ENCODE results near the gene PCCA.

Gene PCCA

GRCh38 chr13:100465558-100465957 lies 376.7 kb downstream of the PCCA start:
- TF ChIP-seq CTCF (IDR thresholded peaks at IDR 0.05; ENCODE audit: borderline replicate concordance, control extremely low read depth, extremely low read depth, insufficient read depth, missing control alignments) = no peak
- in situ Hi-C loops (cut with MboI; ENCODE audit: low sequenced_read_pairs, unreplicated experiment) = no loop called here
- no peak for DNase-seq (ENCODE audit: low spot score)

DNA sequence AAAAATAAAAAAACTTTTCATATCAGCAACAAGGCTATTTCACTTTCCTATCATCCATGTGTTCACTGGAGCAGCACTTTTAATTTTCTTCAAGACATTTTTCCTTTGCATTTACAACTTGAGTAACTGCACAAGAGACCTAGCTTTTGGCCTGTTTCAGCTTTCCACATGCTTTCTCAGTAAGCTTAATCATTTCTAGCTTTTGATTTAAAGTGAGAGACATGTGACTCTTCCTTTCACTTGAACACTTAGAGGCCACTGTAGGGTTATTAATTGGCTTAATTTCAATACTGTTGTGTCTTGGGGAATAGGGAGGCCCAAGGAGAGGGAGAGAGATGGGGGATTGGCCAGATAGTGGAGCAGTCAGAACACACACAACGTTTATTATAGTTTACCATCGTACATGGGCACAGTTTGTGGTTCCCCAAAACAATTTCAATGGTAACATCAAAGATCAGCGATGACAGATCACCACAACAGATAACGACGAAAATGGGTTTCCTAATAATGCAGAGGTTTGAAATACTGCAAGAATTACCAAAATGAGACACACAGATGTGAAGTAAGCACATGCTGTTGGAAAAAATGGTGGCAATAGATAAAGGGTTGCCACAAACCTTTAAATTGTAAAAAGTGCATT lies 382.1 kb downstream of the PCCA start:
- no peak for DNase-seq (ENCODE audit: low spot score)
- no peak for TF ChIP-seq CTCF (IDR thresholded peaks at IDR 0.05; ENCODE audit: borderline replicate concordance, control extremely low read depth, extremely low read depth, insufficient read depth, missing control alignments)
- in situ Hi-C loops (cut with MboI; ENCODE audit: low sequenced_read_pairs, unreplicated experiment) = no loop called here

- no peak for TF ChIP-seq CTCF (IDR thresholded peaks at IDR 0.05; ENCODE audit: borderline replicate concordance, control extremely low read depth, extremely low read depth, insufficient read depth, missing control alignments)
- in situ Hi-C loops (cut with MboI; ENCODE audit: low sequenced_read_pairs, unreplicated experiment) = no loop called here
- no peak for DNase-seq (ENCODE audit: low spot score)
These were observed 384.2 kb downstream of the PCCA start for GRCh38 chr13:100473087-100473486.

GRCh38 chr13:100473501-100474044 lies 384.7 kb downstream of the PCCA start:
- in situ Hi-C loops (cut with MboI; ENCODE audit: low sequenced_read_pairs, unreplicated experiment) = no loop called here
- no peak for DNase-seq (ENCODE audit: low spot score)

GRCh38 chr13:100476963-100477362 lies 388.1 kb downstream of the PCCA start:
- no peak for DNase-seq (ENCODE audit: low spot score)
- TF ChIP-seq CTCF (IDR thresholded peaks at IDR 0.05; ENCODE audit: borderline replicate concordance, control extremely low read depth, extremely low read depth, insufficient read depth, missing control alignments) = no peak
- in situ Hi-C loops (cut with MboI; ENCODE audit: low sequenced_read_pairs, unreplicated experiment) = no loop called here

More at GRCh38 chr13:100473501-100474044, 384.7 kb downstream of the PCCA start:
- no peak for TF ChIP-seq CTCF (IDR thresholded peaks at IDR 0.05; ENCODE audit: borderline replicate concordance, control extremely low read depth, extremely low read depth, insufficient read depth, missing control alignments)

- in situ Hi-C loops (cut with MboI; ENCODE audit: low sequenced_read_pairs, unreplicated experiment) = no loop called here
- no peak for DNase-seq (ENCODE audit: low spot score)
- no peak for TF ChIP-seq CTCF (IDR thresholded peaks at IDR 0.05; ENCODE audit: borderline replicate concordance, control extremely low read depth, extremely low read depth, insufficient read depth, missing control alignments)
These were observed 389.4 kb downstream of the PCCA start for GRCh38 chr13:100478107-100478809.

Data from GM13976 (cell line).